H9 (cell line): Measurements from ENCODE around the gene LITAFD. TPM values are rescaled to one million over a fixed set of nuclear protein-coding genes. Genes with fewer than 3 reads are reported as not detected.

ENCODE experiments used
- DNase-seq: peaks from one replicate; pipeline ENCODE4 v3.0.0-alpha.2; 2017
- H2AFZ ChIP-seq: one replicate; pipeline ENCODE4 v1.6.1; 2013; ENCODE audit warnings: mild to moderate bottlenecking, low read length, control low read depth, moderate library complexity
- H2AK5ac ChIP-seq: 2 replicates; pipeline ENCODE4 v1.6.1; 2013; ENCODE audit warnings: low read length, control low read depth, mixed read lengths; ENCODE audit not compliant: insufficient read length
- H2BK120ac ChIP-seq: one replicate; pipeline ENCODE4 v1.6.1; 2013; ENCODE audit warnings: low read depth, mild to moderate bottlenecking, low read length, control low read depth, inconsistent platforms; ENCODE audit not compliant: poor library complexity, severe bottlenecking
- H2BK12ac ChIP-seq: 2 replicates; pipeline ENCODE4 v1.6.1; 2013; ENCODE audit warnings: low read length, control low read depth, mixed read lengths, low read depth; ENCODE audit not compliant: insufficient read length
- H2BK15ac ChIP-seq: 2 replicates; pipeline ENCODE4 v1.6.1; 2013; ENCODE audit warnings: low read depth, low read length, control low read depth
- H2BK20ac ChIP-seq: one replicate; pipeline ENCODE4 v1.6.1; 2013; ENCODE audit warnings: low read depth, mild to moderate bottlenecking, low read length, control low read depth, inconsistent platforms; ENCODE audit not compliant: poor library complexity, severe bottlenecking
- H2BK5ac ChIP-seq: 2 replicates; pipeline ENCODE4 v1.6.1; 2013; ENCODE audit warnings: low read length, control low read depth, mixed read lengths; ENCODE audit not compliant: insufficient read length
- H3K14ac ChIP-seq: 2 replicates; pipeline ENCODE4 v1.6.1; 2013; ENCODE audit warnings: low read length, control low read depth; ENCODE audit not compliant: insufficient read depth
- H3K18ac ChIP-seq: 2 replicates; pipeline ENCODE4 v1.6.1; 2013; ENCODE audit warnings: low read depth, mild to moderate bottlenecking, mixed read lengths, low read length, control low read depth; ENCODE audit not compliant: insufficient read length
- H3K23ac ChIP-seq: 2 replicates; pipeline ENCODE4 v1.6.1; 2013; ENCODE audit warnings: low read length, control low read depth, mixed read lengths, low read depth; ENCODE audit not compliant: insufficient read length
- H3K23me2 ChIP-seq: 2 replicates; pipeline ENCODE4 v1.6.1; 2013; ENCODE audit warnings: low read depth, mild to moderate bottlenecking, mixed read lengths, low read length, control low read depth; ENCODE audit not compliant: insufficient read length, poor library complexity, severe bottlenecking
- H3K27ac ChIP-seq: 2 replicates; pipeline ENCODE4 v1.5.1; 2013; ENCODE audit warnings: low read length, control low read depth, mixed read lengths, low read depth; ENCODE audit not compliant: insufficient read length
- H3K27me3 ChIP-seq: 2 replicates; pipeline ENCODE4 v1.6.1; 2013; ENCODE audit warnings: low read length, control low read depth, inconsistent platforms; ENCODE audit not compliant: insufficient read depth
- H3K4ac ChIP-seq: 2 replicates; pipeline ENCODE4 v1.6.1; 2013; ENCODE audit warnings: low read depth, mild to moderate bottlenecking, control low read depth, inconsistent platforms, low read length, moderate library complexity
- H3K4me1 ChIP-seq: 2 replicates; pipeline ENCODE4 v1.6.1; 2013; ENCODE audit warnings: low read length, control low read depth, inconsistent platforms; ENCODE audit not compliant: insufficient read depth
- H3K4me2 ChIP-seq: 2 replicates; pipeline ENCODE4 v1.6.1; 2013; ENCODE audit warnings: low read length, control low read depth, mixed read lengths; ENCODE audit not compliant: insufficient read length, insufficient read depth
- H3K56ac ChIP-seq: 2 replicates; pipeline ENCODE4 v1.6.1; 2013; ENCODE audit warnings: low read depth, mild to moderate bottlenecking, mixed read lengths, low read length, control low read depth; ENCODE audit not compliant: insufficient read length
- H3K79me1 ChIP-seq: 2 replicates; pipeline ENCODE4 v1.6.1; 2013; ENCODE audit warnings: low read depth, mild to moderate bottlenecking, moderate library complexity, low read length, control low read depth, inconsistent platforms; ENCODE audit not compliant: insufficient read depth, poor library complexity, severe bottlenecking
- H3K79me2 ChIP-seq: 2 replicates; pipeline ENCODE4 v1.6.1; 2013; ENCODE audit warnings: low read length, control low read depth, inconsistent platforms; ENCODE audit not compliant: insufficient read depth
- H3K9ac ChIP-seq: 2 replicates; pipeline ENCODE4 v1.6.1; 2013; ENCODE audit warnings: low read length, control low read depth, mixed read lengths; ENCODE audit not compliant: insufficient read length; ENCODE audit errors: extremely low read depth
- H3K9me3 ChIP-seq: one replicate; pipeline ENCODE4 v1.6.1; 2013; ENCODE audit warnings: low read depth, low read length, inconsistent platforms; ENCODE audit not compliant: control insufficient read depth
- H3T11ph ChIP-seq: one replicate; pipeline ENCODE4 v1.6.1; 2013; ENCODE audit warnings: mild to moderate bottlenecking, low read length, control low read depth, inconsistent platforms
- H4K20me1 ChIP-seq: one replicate; pipeline ENCODE4 v1.6.1; 2013; ENCODE audit not compliant: control insufficient read depth, insufficient read length, insufficient read depth
- H4K5ac ChIP-seq: 2 replicates; pipeline ENCODE4 v1.6.1; 2013; ENCODE audit warnings: low read depth, mild to moderate bottlenecking, mixed read lengths, low read length, control low read depth; ENCODE audit not compliant: insufficient read length
- H4K8ac ChIP-seq: replicated peaks from 2 replicates; pipeline ENCODE4 v1.6.1; 2013; ENCODE audit warnings: low read length, control low read depth, mixed read lengths, low read depth; ENCODE audit not compliant: insufficient read length
- H4K91ac ChIP-seq: 2 replicates; pipeline ENCODE4 v1.6.1; 2013; ENCODE audit warnings: low read depth, mild to moderate bottlenecking, moderate library complexity, mixed read lengths, low read length, control low read depth; ENCODE audit not compliant: insufficient read length
- H3K27ac Mint-ChIP-seq, 3 experiments: 2 replicates in 2 of 3; 3 replicates in 1 of 3; pipeline ENCODE4 v1.8.0; 2020 to 2021; ENCODE audit warnings: mixed read lengths in 3 of 3, mild to moderate bottlenecking in 1 of 3, moderate library complexity in 1 of 3
- H3K27me3 Mint-ChIP-seq: 2 replicates; pipeline ENCODE4 v1.8.0; 2021; ENCODE audit warnings: low read depth, mild to moderate bottlenecking, moderate library complexity, mixed read lengths
- H3K36me3 Mint-ChIP-seq, 3 experiments: 2 replicates in 2 of 3; 3 replicates in 1 of 3; pipeline ENCODE4 v1.8.0; 2020 to 2021; ENCODE audit warnings: low read depth in 3 of 3, mixed read lengths in 3 of 3; ENCODE audit not compliant: insufficient read depth in 1 of 3
- H3K4me1 Mint-ChIP-seq, 2 experiments: 2 replicates each; pipeline ENCODE4 v1.8.0; 2020; ENCODE audit warnings: mixed read lengths in 2 of 2
- H3K4me3 Mint-ChIP-seq, 2 experiments: 2 replicates in 1 of 2; 3 replicates in 1 of 2; pipeline ENCODE4 v1.8.0; 2020 to 2021; ENCODE audit warnings: mild to moderate bottlenecking in 2 of 2, mixed read lengths in 2 of 2, moderate library complexity in 1 of 2
- H3K9me3 Mint-ChIP-seq, 2 experiments: 2 replicates in 1 of 2; 3 replicates in 1 of 2; pipeline ENCODE4 v1.8.0; 2020; ENCODE audit warnings: mild to moderate bottlenecking in 2 of 2, mixed read lengths in 2 of 2, moderate library complexity in 1 of 2
- CTCF ChIP-seq: fragments of 200-600 bp; sonication (generic); conservative IDR thresholded peaks from 3 replicates; pipeline ENCODE4 v1.8.0; 2021; ENCODE audit warnings: antibody characterized with exemption, mild to moderate bottlenecking
- WGBS: extraction: QIAGEN DNeasy Blood & Tissue Kit; methylation state at CpG from one replicate; pipeline ENCODE4 v1.1.7; 2013; ENCODE audit warnings: missing lambda C conversion rate, low lambda C conversion rate, mixed read lengths; ENCODE audit not compliant: insufficient read length; ENCODE audit errors: extremely low coverage; 5-methylcytosine and 5-hydroxymethylcytosine counted together
- total RNA-seq: library from RNA; stranded (reverse); gene quantifications from 2 replicates; pipeline ENCODE4 v1.2.1, GENCODE V29; 2021

The LITAFD gene
- total RNA-seq, 1 experiment from 2014 or later: not detected

DNA sequence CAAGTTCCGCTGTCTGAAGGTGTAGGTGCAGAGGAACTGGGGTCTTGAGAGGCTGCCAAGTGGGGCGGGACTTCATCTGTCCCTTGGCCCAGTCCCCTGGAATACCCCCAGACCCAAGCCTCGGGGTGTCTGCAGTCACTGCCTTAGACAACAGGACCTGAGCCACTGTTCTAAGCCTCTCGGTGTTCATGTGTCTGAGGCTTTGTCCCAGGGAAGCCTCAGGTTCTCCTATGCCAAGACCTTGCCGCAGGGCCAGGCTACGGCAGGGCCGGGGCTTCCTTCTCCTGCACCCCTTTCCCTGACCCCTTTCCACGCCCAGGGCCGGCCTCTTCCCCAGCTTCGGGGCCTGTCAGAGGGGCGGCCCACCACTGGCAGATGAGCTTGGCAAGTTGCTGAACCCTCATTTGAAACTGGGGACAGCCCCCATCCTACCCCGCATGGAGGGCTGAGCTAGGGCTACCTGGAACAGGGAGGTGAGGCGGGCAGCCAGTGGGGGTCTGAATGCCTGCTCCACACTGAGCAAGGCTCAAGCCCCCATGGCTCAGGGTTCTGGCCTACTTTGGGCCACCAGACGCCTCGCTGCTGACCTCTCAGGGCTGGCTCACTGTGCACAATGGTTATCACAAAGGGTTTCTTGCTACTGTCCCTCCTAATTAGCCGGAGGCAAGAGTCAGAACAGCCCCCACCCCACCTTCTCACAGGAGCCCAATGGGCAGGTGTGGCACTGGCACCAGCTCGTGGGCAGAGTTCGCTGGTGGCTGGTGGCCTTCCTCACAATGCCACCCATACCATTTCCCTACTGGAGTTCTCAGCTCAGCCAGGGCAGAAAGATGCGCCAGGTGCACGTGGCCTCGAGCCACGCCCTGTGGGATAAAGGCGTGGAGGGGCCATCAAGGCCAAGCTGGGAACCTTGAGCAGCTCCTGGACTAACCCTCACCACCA, 7.1 kb downstream of the LITAFD start:
- H3K27ac ChIP-seq: no peak overlapping the region
- H4K91ac ChIP-seq: no peak overlapping the region
- no peak overlapping the region for H3K27ac Mint-ChIP-seq
- peaks cover 4% of the 10 kb centered on the region for H3K27me3 Mint-ChIP-seq
- no peak overlapping the region for H2BK120ac ChIP-seq
- no peak overlapping the region for H3K14ac ChIP-seq
- no peak overlapping the region for H2AFZ ChIP-seq
- no peak overlapping the region for H3K23ac ChIP-seq
- H2BK15ac ChIP-seq: no peak overlapping the region
- H3K4me3 Mint-ChIP-seq: no peak overlapping the region
- TF ChIP-seq CTCF: no peak
- peaks cover 36 to 61% (median 48%) of the 10 kb centered on the region in 3 experiments; a peak in 6 of 7 replicates for H3K36me3 Mint-ChIP-seq
- no peaks in the 10 kb centered on the region for H3K27me3 ChIP-seq
- no peaks in the 10 kb centered on the region for H3K79me2 ChIP-seq
- H3K9me3 Mint-ChIP-seq: no peaks in the 10 kb centered on the region
- no CpG with 5 or more reads among the region's 23 CpGs for WGBS
- no peaks in the 10 kb centered on the region for H3K79me1 ChIP-seq
- peaks cover 4% of the 10 kb centered on the region for H4K20me1 ChIP-seq
- no peak overlapping the region for H3K4me2 ChIP-seq
- H3K9ac ChIP-seq: no peak overlapping the region
- no peak overlapping the region for H3T11ph ChIP-seq
- H2BK12ac ChIP-seq: no peak overlapping the region
- no peak overlapping the region for H4K8ac ChIP-seq
- H3K4me1 Mint-ChIP-seq: peaks cover 22 to 24% of the 10 kb centered on the region in 2 experiments
- no peak overlapping the region for H4K5ac ChIP-seq
- no peak overlapping the region for H3K56ac ChIP-seq
- no peaks in the 10 kb centered on the region for H3K9me3 ChIP-seq
- H2BK20ac ChIP-seq: no peak overlapping the region
- no peak overlapping the region for H3K4ac ChIP-seq
- DNase-seq: no peak
- no peak overlapping the region for H3K18ac ChIP-seq
- no peaks in the 10 kb centered on the region for H3K23me2 ChIP-seq
- H2BK5ac ChIP-seq: no peak overlapping the region
- no peak overlapping the region for H2AK5ac ChIP-seq
- H3K4me1 ChIP-seq: no peaks in the 10 kb centered on the region; the same call in 1 of the 2 replicates
